NCI-H1092 (cell line): ENCODE measurements around the gene NCKAP5L.
"Not testable (repeated sequence)": the region's sequence is repeated elsewhere in the genome, so short reads cannot be mapped to it uniquely, and the experiment has no call there.

Experiments used
- DNase-seq: peaks from one replicate; lab custom pipeline; 2025; lab: John Stamatoyannopoulos, UW

Gene NCKAP5L

DNA sequence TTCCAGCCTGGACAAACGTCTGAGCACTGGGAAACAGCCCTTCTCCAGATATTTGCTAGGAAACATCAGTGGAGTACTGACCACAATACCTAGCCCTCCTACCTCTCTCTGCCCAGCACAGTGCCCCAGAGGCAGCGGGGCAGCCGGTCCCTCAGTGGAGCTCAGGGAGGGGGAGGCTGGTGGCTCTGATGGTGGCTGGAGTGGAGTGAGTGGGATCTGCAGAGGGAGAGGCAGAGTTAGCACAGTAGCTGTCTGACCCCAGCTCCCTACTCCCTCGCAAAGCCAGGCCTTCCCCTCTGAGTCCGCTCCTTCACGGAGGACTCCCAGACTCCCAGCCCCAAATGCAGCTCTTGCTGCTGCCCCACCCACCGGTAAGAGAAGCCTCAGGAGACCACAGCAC lies 30.0 kb downstream of the NCKAP5L start:
- DNase-seq = no peak

DNA sequence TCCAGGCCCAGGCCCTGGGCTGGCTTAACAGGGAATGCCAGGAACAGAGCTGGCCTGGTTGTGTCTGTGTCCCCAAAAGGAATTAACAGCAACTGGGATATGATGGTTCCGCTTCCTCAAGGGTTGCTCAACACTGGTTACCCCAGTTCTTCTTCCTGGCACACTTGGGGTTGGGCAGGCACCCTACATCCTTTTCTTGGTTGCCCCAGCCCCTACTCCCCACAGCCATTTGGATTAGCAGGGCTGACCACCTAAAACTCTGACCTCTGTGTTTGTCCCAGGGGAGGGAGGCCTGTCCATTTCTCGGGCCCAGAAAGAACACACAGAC lies 30.8 kb downstream of the NCKAP5L start:
- no peak for DNase-seq

DNA sequence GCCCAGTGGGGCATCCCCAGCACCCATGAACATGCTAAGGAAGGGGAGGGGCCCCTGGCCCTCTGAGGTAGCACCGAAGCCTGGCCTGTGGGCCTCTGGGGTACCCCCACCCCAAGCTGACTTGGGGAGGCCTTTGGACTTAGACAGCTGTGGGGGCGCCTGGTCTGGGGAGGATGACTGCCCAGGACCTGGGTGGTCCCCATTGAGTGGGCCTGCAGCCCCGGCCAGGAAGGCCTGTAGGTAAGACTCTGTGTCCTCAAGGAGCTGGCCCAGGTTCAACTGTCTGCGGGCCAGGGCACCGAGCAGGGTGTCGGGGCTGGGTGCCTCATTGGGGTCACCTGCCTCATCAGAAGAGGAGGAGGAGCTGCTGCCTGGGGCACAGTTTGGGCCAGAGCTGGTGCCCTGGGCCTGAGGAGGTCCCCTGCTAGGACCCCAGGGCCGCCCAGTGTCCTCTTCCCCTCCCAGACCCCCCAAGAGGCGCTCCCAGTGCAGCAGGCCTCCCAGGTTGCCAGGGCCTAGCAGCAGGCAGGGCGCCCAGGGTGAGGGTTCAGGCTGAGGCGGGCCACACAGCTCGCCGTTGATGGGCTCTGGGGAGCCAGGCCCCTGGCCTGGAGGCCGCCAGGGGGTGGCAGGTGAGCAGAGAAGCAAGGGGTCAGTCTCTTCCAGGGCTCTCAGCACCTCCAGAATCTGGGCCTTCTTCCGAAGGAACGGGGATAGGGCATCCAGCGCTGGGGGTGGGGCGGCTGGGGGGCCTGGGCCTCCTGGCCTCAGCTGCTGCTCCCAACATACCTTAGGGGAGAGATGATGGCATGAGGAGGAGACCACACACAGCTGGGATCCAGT lies 31.4 kb downstream of the NCKAP5L start:
- no peak for DNase-seq

DNA sequence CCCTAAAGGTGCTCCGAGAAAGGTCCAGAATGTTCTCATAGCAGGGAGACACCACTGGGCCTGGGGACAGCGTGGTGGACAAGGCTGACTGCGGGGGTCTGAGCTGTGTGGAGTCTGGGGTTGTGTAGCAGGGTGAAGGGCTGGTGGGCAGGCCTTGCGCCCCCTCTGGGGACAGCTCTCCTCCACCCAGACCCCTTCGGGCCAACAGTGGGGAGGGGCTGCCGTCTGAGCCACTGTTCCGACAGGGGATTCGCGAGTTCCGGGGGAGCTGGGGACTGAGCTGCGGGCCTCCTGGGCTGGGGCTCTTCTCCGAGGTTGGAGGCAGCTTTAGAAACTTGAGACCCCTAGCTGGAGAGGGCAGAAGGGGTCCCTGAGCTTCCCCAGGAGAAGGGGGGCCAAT lies 32.1 kb downstream of the NCKAP5L start:
- DNase-seq = no peak

DNA sequence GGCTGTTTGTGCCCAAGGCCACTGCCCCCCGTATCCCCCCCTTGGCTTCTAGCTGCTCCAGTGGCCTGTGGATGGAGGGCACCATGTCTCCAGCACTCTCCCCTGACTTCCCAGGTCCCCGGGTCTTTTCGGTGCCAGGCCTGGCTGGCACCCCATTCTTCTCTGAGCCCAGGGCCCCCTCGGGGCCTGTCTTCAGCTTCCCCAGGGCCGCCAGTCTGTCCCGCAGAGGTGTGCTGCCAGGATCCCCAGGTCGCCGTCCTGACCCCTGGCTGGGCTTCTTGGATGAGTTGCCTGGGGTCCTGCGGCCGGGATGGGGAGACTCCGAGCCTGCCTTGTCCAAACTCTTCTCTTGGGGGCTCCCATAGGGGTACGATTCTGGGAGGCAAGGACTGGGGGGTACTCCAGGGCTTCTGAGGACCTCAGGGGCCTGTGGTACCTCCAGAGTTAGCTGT lies 32.5 kb downstream of the NCKAP5L start:
- no peak for DNase-seq

DNA sequence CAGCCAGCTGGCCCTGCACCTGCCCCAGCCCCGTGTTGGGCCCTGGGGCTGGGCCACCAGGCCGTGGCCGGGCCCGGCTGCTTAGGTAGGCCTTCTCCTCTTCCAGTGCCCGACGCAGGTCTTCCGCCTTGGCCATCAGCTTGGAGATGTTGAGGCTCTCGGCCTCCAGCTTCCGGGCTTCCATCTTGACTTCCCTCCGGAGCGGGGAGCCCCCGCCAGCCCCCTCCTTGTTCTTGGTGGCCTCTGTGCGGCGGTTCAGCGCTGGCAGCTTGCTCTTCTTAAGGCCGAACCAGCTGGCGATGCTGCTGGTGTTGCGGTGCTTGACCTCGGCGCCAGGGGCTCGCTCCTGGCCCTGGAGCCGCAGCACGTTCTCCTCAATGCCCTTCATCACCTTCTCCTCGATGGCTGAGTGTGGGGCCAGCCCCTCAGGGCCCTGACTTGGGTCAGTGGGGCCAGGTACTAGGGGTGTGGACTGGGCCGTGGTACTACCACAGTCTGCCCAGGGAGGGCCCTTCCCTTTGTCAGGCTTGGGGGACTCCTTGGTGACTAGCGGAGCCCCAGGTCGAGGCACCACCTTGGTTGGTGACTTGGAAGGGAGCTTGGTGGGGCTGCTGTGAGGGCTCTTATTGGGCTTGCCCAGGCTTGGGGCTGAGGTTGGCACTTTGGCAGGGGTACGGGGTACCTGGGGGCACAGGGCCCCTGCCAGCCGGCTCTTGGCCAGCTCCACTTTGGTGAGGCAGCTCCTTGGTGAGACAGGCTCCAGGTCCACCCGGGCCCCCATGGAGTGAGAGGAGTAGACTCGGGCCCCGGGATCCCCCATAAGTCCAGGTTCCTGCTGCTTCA lies 33.2 kb downstream of the NCKAP5L start:
- DNase-seq = no peak

DNA sequence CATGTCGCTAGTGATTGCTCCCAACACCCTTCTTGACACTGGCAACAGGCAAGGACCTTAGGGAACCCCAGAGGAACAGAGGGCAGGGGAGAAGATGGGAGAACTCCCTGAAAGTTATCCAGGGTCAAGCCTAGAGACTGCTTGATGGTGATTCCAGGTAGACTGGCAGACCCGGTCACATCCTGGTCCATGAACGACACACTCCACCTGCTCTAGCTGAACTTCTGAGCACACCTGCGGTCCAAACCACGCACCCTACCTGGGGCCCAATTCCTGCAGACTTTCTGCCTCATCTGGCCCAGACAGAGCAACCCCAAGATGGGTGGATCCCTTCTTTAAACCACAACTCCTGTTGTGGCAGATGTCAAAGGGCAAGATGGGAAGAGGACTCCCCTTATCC lies 34.2 kb downstream of the NCKAP5L start:
- DNase-seq = no peak

DNA sequence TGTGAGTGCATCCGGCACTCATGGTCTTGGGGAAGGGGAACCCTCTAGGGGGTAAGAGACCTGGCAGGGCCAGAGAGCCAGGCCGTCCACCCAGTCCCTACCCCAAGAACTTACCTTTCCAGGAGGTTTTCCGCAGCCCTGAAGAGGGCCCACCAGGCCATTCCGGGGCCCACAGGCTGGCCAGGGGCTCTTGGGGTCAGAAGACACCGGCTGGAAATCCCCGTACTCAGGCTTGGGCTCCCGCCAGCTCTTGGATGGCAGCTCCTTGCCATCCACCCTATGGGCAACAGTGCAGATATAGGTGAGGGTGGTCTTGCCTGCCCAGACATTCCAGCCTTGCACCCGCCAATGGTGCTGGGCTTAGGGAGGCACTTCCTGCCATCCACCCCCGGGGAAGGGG lies 34.6 kb downstream of the NCKAP5L start:
- no peak for DNase-seq

DNA sequence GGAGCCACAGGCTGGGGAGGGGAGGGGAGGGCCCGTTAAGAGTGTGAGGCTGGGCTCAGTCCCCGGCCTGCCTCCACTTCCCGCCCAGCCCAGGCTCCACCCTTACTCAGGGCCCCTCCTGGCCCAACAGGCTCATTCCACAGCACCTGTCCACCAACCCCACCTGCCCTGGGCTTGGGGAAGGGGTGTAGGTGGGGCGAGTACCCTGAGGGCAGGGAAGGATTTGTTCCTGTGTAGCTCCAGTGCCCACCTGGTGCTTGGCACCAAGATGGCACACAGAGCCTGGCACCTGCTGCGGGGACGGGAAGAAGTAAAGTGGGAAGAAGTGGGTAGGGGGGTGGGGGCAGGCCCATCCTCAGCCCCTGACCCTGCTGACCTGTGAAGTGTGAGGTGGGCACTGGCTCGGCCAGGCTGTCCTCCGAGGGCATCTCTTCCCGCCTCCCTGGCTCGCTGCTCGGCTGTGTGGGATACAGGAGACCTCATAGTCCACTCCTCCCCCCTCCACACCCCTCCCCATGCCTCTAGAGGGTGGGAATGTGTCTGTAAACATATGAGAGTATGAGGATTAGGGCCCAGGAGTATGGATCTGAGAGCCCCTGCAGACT lies 35.1 kb downstream of the NCKAP5L start:
- DNase-seq = no peak

DNA sequence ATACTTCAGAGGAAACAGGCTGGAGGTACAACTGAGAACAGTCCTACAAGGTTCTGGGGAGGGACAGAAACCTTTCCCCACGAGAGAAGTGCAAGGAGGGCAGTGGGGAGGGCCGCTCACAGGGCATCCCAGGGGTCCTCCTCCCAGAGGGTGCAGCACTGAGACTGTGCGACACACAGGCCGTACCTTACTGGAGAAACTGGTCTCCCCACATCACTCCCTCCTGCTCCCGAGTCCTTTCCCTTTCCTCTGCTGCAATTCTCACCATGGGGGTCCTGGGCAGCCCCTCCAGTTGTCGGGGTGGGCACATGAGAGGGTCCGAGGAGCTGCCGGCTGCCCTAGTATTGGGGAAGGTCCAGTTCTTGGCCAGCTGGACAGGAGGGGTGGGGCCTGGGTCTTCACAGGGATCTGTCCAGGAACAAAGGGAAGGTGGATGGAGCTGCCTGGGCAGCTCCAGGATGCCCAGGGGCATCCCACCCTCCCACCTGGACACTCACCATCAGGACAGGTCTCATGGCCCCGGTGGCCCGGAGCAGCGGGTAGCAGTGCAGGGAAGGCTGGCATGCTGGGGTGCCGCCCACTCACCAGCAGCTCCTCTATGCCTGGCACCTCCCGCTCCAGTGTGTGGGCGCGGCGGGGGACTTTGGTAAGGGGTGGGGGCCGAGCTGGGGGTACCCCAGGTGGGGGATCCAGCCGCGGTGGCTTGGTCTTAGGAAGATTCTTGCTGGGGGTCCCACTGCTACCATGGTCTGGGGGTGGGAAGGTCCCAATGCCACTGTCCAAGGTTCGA lies 35.8 kb downstream of the NCKAP5L start:
- no peak for DNase-seq

DNA sequence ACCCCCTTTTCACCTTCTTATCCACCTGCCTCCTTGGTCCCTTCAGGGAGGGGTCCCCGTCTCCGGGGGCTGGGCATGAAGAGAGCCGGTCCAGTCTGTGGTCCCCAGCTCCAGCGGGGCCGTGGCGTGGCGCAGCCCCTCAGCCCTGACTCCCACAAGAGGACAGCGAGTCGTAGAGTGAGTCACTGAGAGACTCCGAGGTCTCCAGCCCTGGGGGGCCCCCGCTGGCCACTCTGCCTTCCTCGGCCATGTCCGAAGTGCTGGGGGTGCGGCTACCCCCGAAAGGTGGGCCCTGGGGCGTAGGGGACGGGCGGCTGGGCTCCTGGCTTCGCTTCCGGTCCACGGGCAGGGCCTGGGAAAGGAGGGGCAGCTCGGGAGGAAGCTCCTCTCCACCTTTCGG lies 36.5 kb downstream of the NCKAP5L start:
- no peak for DNase-seq

DNA sequence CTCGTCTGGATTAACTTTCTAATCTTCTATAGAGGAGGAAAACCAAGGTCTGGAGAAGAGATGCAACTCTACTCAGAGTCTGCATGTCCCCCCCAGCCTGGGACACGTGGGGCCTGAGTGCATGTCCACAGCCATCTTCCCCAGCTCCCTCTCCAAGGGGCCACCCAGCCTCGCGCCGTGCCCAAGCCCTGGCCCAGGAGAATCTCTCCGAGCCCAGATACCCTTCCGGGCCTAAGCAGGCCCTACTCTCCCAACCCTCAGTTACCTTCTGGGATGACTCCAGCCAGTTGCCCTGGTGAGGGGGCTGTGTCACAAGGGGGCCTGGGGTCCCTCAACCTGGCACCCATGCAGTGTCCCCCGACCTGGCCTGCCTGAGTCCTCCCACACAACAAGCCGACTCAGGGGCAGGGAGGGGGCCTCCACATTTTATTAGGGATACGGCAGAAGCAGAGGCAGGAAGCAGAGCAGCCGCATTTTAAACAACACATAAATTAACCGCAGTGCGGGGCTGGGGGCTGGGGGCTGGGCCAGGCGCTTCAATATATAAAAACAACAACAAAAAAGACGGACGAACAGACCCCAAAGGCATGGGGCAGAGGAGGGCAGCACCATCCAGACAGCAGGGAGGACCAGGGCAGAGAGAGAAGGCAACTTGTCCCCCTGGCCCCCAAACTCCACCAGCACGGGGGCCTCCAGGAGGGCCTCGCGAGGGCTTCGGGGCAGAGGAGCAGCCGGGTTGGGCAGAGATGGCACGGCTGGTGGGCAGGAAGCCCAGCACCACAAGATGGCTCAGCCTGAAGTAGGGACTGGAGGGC lies 37.3 kb downstream of the NCKAP5L start:
- DNase-seq = no peak

DNA sequence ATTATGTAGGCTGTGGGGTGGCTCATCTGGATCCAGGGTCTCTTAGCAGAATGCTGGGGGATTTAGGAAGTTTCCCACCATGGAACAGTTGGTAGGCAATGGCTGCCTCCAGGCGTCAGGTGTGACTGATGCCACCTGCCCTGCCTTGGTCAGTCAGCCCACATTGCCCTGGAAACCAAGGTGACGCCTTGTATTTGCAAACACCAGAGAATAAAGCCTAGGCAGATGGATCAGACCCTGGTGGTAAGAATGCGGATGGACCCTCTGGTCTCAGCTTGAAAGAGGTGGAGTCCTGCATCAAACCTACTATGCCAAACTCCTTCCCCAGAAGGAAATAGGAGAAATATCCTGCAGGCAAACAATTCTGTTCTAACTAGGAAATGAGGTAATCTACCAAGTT lies 38.2 kb downstream of the NCKAP5L start:
- no peak for DNase-seq

DNA sequence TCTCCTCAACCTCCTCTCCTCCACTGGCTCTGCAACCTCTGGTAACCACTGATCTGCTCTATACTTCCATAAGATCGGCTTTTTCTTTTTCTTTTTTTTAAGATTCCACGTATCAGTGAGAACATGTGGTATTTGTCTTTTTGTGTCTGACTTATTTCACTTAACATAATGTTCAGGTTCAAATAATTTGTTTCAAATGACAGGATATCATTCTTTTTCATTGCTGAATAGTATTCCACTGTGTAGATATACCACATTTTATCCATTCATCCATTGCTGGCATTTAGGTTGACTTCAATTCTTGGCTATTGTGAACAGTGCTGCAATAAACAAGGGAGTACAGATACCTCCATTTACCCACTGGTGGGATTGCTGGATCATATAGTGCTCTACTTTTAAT lies 40.5 kb downstream of the NCKAP5L start:
- DNase-seq = no peak

DNA sequence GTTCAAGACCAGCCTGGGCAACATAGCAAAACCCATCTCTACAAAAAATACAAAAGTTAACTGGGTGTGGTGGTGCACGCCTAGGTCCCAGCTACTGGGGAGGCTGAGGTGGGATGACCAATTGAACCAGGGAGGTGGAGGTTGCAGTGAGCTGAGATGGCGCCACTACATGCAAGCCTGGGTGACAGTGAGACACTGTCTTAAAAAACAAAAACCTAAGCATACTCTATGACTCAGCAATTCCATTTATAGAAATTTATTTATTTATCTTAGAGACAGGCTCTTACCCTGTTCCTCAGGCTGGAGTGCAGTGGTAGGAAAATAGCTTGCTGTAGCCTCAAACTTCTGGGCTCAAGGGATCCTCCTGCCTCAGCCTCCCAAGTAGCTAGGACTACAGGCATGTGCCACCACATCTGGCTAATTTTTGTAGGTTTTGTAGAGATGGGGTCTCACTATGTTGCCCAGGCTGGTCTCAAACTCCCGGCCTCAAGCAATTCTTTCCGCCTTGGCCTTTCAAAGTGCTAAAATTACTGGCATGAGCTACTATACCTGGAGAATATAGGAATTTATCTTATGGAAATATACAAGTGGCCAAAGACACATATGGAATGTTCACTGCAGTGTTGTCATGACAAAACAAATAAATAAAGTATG lies 43.3 kb downstream of the NCKAP5L start:
- no peak for DNase-seq

DNA sequence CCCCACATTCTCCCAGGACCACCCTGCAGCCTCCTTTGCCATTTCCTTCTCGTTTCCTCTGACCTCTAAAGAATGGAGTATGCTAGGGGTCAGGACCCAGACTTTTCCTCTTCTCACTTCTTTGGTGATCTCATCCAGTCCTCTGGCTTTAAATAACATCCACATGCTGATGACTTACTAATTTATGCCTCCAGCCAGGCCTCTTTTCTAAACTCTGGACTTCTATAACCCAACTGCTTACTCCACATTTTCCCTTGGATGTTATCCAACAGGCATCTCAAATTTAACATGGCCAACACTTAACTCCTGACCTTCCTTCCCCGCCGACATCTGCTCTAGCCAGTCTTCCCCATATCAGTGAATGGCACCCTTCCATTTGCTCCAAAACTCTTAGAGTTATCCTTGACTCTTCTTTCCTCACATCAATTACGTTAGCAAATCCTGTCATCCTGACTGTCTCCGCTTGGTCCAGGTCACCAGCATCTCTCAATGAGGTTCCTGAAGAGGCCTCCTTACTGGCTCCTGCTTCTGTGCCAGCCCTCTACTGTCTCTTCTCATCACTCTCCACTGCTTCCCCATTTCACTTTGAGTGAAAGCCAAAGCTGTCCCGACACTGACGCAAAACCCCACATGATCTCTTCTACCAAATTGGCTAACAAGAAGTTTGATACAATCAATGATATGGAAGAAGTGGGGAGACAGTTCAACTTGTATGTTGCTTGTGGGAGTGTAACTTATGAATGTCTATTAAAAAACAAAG lies 44.1 kb downstream of the NCKAP5L start:
- DNase-seq = no peak

DNA sequence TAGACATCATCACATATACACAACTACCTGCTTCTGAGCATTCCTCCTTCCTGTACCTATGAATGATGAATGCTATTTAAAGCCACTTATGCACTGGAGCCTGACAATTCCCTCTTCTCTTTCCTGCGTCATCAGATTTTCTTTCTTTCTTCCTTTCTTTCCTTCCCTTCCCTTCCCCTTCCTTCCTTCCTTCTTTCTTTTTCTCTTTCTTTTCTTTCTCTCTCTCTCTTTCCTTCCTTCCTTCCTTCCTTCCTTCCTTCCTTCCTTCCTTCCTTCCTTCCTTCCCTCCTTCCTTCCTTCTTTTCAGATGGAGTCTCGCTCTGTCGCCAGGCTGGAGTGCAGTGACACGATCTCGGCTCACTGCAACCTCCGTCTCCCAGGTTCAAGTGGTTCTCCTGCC lies 47.3 kb downstream of the NCKAP5L start:
- DNase-seq = not testable (repeated sequence)

DNA sequence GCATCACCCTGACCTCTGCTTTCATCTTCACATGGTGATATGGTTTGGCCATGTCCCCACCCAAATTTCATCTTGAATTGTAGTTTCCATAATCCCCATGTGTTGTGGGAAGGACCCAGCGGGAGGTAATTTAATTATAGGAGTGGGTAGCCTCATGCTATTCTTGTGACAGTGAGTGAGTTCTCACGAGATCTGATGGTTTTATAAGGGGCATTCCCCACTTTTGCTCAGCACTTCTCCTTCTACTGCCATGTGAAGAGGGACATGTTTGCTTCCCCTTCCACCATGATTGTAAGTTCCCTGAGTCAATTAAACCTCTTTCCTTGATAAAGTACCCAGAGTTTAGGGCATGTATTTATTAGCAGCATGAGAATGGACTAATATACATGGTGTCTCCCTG lies 48.6 kb downstream of the NCKAP5L start:
- DNase-seq = no peak

DNA sequence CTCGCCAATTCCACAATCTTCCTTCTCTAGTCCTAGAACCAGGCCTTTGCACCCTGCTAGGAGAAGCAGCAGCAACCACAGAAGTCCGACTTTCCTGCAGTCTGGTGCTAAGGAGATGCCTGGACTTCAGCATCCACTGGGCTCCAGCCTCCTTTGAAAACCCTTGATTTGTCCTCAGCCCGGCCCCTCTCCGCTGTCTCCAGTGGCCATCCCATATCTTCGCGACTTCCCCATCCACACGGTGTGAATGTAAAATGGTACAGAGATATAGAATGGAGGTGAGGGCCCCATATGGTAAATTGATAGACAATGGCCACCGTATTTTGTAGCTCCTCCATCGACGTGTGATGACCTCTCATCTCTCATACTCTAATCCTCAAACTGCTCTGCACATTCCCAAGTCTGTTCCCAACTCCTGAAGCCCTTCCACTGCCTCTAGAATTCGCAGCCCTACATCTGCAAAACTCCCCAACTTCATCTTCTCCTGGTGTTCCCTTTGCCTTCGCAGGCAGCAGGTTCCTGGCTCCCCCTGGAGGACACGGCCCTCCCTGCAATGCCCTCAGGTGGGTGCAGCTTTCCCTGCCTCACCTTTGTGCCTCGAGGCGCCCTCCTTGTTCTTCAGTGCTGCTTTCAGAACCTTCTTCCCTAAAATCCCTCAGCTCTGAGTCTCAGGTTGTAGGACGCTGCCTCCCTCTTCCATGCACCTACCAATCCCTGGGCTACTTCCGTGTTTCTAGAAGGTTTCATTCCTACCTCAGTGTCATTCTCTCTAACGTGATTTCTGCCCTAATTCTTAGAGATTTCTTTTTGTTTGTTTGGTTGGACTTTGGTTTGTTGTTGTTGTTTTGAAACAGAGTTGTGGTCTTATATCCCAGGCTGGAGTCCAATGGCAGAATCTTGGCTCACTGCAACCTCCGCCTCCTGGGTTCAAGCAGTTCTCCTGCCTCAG lies 50.1 kb downstream of the NCKAP5L start:
- DNase-seq = no peak
